Spleen (tissue), 11 donors: ENCODE results near the gene SERPINA4. TPM values are rescaled to one million over a fixed set of nuclear protein-coding genes. Genes with fewer than 3 reads are reported as not detected.

Experiments used
- DNase-seq: peaks from one replicate; pipeline ENCODE4 v3.0.0-alpha.2; 2020
- H3K27ac ChIP-seq, 8 donors: fragments of 200-600 bp; sonication (generic) in 7 of 8; 1 replicate in 4 of 8; 2 replicates in 4 of 8; pipeline versions ENCODE4 v1.5.0 to v1.8.0; 2016 to 2021; ENCODE audit warnings: inconsistent platforms in 4 of 8, mild to moderate bottlenecking in 4 of 8, moderate library complexity in 1 of 8
- H3K27me3 ChIP-seq, 7 donors: fragments of 200-600 bp; sonication (generic) in 6 of 7; replicated peaks in 1 of 7; 1 replicate in 4 of 7; 2 replicates in 3 of 7; pipeline versions ENCODE4 v1.5.0 to v1.8.0; 2016 to 2021; ENCODE audit warnings: inconsistent platforms in 3 of 7, mild to moderate bottlenecking in 1 of 7
- H3K36me3 ChIP-seq, 6 donors: fragments of 200-600 bp; sonication (generic) in 5 of 6; 1 replicate in 4 of 6; 2 replicates in 2 of 6; pipeline versions ENCODE4 v1.5.0 to v1.8.0; 2016 to 2021; ENCODE audit warnings: inconsistent platforms in 2 of 6
- H3K4me1 ChIP-seq, 6 donors: fragments of 200-600 bp; sonication (generic) in 5 of 6; 1 replicate in 3 of 6; 2 replicates in 3 of 6; pipeline versions ENCODE4 v1.5.0 to v1.8.0; 2016 to 2021; ENCODE audit warnings: inconsistent platforms in 3 of 6
- H3K4me3 ChIP-seq, 8 donors: fragments of 200-600 bp; sonication (generic) in 7 of 8; 1 replicate in 4 of 8; 2 replicates in 4 of 8; pipeline versions ENCODE4 v1.5.0 to v1.8.0; 2016 to 2021; ENCODE audit warnings: inconsistent platforms in 4 of 8, mild to moderate bottlenecking in 4 of 8, moderate library complexity in 2 of 8
- H3K9me3 ChIP-seq, 8 donors: fragments of 200-600 bp; sonication (generic) in 7 of 8; 1 replicate in 4 of 8; 2 replicates in 4 of 8; pipeline versions ENCODE4 v1.5.0 to v1.8.0; 2016 to 2021; ENCODE audit warnings: inconsistent platforms in 4 of 8
- CTCF ChIP-seq, 11 experiments: fragments of 200-600 bp in 7 of 11; fragments of 450-650 bp in 4 of 11; sonication (generic) in 4 of 11; IDR thresholded peaks in 8 of 11; conservative IDR thresholded peaks in 3 of 11; 1 replicate in 7 of 11; 2 replicates in 4 of 11; pipeline versions ENCODE4 v1.4.0 to v1.8.0; 2016 to 2021; ENCODE audit warnings: antibody characterized with exemption in 11 of 11, inconsistent platforms in 4 of 11, mild to moderate bottlenecking in 1 of 11
- POLR2A ChIP-seq, 3 donors: fragments of 450-650 bp; IDR thresholded peaks; one replicate each; pipeline ENCODE4 v1.5.1; 2017; ENCODE audit warnings: antibody characterized with exemption in 3 of 3, mild to moderate bottlenecking in 1 of 3
- POLR2AphosphoS5 ChIP-seq, 3 donors: sonication (generic); formaldehyde crosslinking; IDR thresholded peaks; one replicate each; pipeline ENCODE4 v1.5.1; 2017; ENCODE audit warnings: antibody characterized with exemption in 3 of 3
- WGBS, 5 donors: extraction: QIAGEN DNeasy Blood & Tissue Kit in 3 of 5; methylation state at CpG; one replicate each; pipeline versions ENCODE4 v1.1.5 to v1.1.7; 2013 to 2018; 5-methylcytosine and 5-hydroxymethylcytosine counted together
- intact Hi-C: fragments of 100-400 bp; cut with DNase I; formaldehyde crosslinking; loops from one replicate; pipeline ENCODE4 v1.15.0; 2023; ENCODE audit warnings: low total_unique reads
- polyA plus RNA-seq, 3 donors: library from polyadenylated mRNA; stranded (reverse); fragments of 200-250 nt; gene quantifications; one replicate each; pipeline ENCODE4 v1.2.1, GENCODE V29; 2013
- total RNA-seq, 7 donors: library from RNA; depleted of rRNA in 3 of 7; stranded (reverse); fragments of >200 nt in 3 of 7; fragmentation: NEBNext Ultra II Directional in 4 of 7; extraction: Animal tissue kit (Norgen Biotek cat#: 25700) in 4 of 7; gene quantifications; one replicate each; pipeline versions ENCODE4 v1.1.0 to v1.2.1, GENCODE V29; 2016 to 2021
- donor health status: healthy with polysubstance abuse.
- donor health status: DM: no; HTN: no; CAD: no; lungs with moderate emphysema.
- donor health status: DM: no; HTN: no; CAD: no.
- donor health status: Bipolar disorder and iron deficiency.
- donor health status: healthy.
- donor health status: DM: no; HTN: no; CAD: no.
- donor health status: DM: yes; HTN: yes; CAD: no.

Gene SERPINA4
- total and polyA plus RNA-seq, 10 donors: not detected

- intact Hi-C loops: no loop called here
- Histone ChIP-seq H3K36me3 (no peaks in the 10 kb centered on the region), H3K27me3 (peaks cover 0 to 33% (median 0%) of the 10 kb centered on the region in 7 donors), H3K27ac (no peak overlapping the region), H3K4me3 (no peak overlapping the region), H3K9me3 (no peaks in the 10 kb centered on the region), H3K4me1 (peaks cover 0 to 8% (median 0%) of the 10 kb centered on the region in 6 donors)
- DNase-seq: no peak
- WGBS, 5 donors: 74 to 84% (median 79%) methylated on average over 7 of the region's 7 CpGs
- TF ChIP-seq POLR2AphosphoS5 (IDR thresholded peaks at IDR 0.05) (no peak), CTCF (IDR thresholded peaks at IDR 0.05 in 8 of 11, conservative IDR thresholded peaks at IDR 0.05 in 3 of 11) (no peak), POLR2A (IDR thresholded peaks at IDR 0.05) (no peak)
Observed at GRCh38 chr14:94539181-94539580, 22.1 kb upstream of the SERPINA4 start.

DNA sequence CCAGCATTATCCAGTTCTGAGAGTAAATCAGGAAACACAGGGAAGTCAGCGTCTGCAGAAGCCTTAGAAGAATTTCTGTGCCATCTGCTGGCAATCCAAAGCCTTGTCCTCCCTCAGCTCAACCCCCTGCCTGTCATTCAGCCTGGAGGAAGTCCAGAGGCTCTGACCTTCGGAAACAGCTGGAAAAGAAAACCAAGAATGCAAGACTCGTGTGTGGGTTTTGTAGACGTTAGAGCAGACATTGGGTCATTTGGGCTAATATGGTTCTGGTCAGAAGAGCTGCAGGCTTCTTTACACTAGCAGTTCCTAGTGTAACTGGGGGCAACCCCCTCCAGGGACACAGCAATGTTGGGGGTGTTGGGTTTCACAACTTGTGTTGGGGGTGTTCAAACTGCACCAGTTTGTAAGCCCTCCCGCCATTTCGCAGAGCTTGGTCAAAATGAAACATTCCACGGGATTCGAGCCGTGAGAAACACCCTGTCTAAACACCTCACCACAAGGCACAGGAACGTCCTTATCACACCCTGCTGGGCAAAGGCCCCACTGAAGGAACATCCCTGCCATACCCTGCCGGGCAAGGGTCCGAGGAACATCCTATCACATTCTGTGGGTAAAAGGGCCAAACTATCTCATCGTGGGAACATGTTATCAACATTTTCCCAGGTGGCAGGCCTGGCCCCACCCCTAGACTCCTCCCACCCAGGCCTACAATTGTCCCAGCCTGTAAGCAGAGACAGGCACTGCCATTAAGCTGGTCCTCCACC, 21.0 kb upstream of the SERPINA4 start:
- 37 to 52% (median 45%) methylated on average over 11 to 13 of the region's 13 CpGs for WGBS, 5 donors
- H3K4me3 ChIP-seq: no peak overlapping the region
- H3K27ac ChIP-seq: no peak overlapping the region
- TF ChIP-seq POLR2A (IDR thresholded peaks at IDR 0.05) (no peak), CTCF (IDR thresholded peaks at IDR 0.05 in 8 of 11, conservative IDR thresholded peaks at IDR 0.05 in 3 of 11) (no peak), POLR2AphosphoS5 (IDR thresholded peaks at IDR 0.05) (no peak)
- H3K4me1 ChIP-seq: peaks cover 0 to 8% (median 0%) of the 10 kb centered on the region in 6 donors
- intact Hi-C loops: no loop called here
- H3K36me3 ChIP-seq: no peaks in the 10 kb centered on the region
- DNase-seq: no peak
- peaks cover 0 to 29% (median 0%) of the 10 kb centered on the region in 7 donors for H3K27me3 ChIP-seq
- H3K9me3 ChIP-seq: peaks cover 0 to under 1% (median 0%) of the 10 kb centered on the region in 8 donors

DNA sequence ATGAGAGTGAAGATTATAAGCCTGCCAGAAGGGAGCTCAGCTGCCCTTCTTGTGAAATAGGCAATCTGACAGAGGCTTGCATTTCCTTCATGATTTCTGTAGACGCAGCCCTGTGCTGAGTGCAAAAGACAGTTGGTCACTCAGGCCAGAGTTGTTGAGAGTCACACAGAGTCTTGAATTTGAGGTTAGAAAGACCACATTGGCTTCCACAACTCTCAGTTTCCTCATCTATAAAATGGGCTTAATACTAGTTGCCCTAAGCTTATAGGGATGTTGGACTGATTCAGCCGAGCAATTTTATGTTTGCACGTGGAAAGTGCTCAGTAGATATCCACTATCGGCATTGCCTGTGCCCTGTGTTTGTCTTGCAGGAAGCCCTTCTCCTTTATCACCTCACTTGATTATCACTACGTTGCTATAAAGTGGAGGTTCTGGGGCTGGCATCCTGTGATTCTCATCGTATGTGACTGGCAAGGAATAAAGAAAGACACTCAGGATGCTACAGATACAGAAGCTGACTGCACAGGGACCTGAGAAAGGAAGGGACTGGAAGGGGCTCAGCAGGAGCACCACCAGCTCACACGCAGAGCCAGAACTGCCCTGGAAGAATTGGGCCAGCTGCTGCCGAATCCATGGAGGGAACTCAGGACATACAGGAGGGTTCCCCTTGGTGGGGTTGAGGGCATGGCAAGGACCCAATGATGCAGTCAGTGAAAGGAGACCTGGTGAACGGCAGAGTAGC, 19.8 kb upstream of the SERPINA4 start:
- Histone ChIP-seq H3K9me3 (peaks cover 0 to 10% (median 3%) of the 10 kb centered on the region in 8 donors), H3K4me3 (no peak overlapping the region), H3K4me1 (peaks cover 0 to 8% (median 0%) of the 10 kb centered on the region in 6 donors), H3K27me3 (peaks cover 0 to 28% (median 0%) of the 10 kb centered on the region in 7 donors), H3K36me3 (no peaks in the 10 kb centered on the region), H3K27ac (no peak overlapping the region)
- TF ChIP-seq POLR2AphosphoS5 (IDR thresholded peaks at IDR 0.05): no peak
- TF ChIP-seq POLR2A (IDR thresholded peaks at IDR 0.05): no peak
- TF ChIP-seq CTCF (IDR thresholded peaks at IDR 0.05 in 8 of 11, conservative IDR thresholded peaks at IDR 0.05 in 3 of 11): no peak
- intact Hi-C loops: no loop called here
- no peak for DNase-seq
- 78 to 86% (median 84%) methylated on average over 9 of the region's 9 CpGs for WGBS, 5 donors
